Umbilical cord (tissue), 1 donor: ENCODE data around the gene RPN2. TPM values are rescaled to one million over a fixed set of nuclear protein-coding genes. Genes with fewer than 3 reads are reported as not detected.

Experiments used
- total RNA-seq: library from RNA; depleted of rRNA; stranded (reverse); fragments of >200 nt; gene quantifications from one replicate; pipeline ENCODE4 v1.2.3, GENCODE V29; 2014; ENCODE audit warnings: low replicate concordance; ENCODE audit not compliant: insufficient read depth

The RPN2 gene
- total RNA-seq, 1 donor from 2014 or later: 156 TPM

Other genes starting within 250 kb of the RPN2 start
- 75.8 TPM for gene SAMHD1, start 227.6 kb upstream of the RPN2 start, total RNA-seq
- 12.3 TPM for gene RBL1, start 83.3 kb upstream of the RPN2 start, total RNA-seq
- gene MROH8, start 218 bp downstream of the RPN2 start, total RNA-seq: 2.4 TPM
- gene GHRH, start 82.5 kb downstream of the RPN2 start, total RNA-seq: not detected
- gene MANBAL, start 110.3 kb downstream of the RPN2 start, total RNA-seq: 27.7 TPM
- 20.7 TPM for gene SRC, start 166.8 kb downstream of the RPN2 start, total RNA-seq